GM18526 (cell line): Measurements from ENCODE around the gene SF3B2.

ENCODE experiments used
- POLR2A ChIP-seq: IDR thresholded peaks from 3 replicates; pipeline ENCODE4 v1.6.1; 2011; ENCODE audit not compliant: insufficient read length; ENCODE audit errors: extremely low read depth

SF3B2 gene, protein sequence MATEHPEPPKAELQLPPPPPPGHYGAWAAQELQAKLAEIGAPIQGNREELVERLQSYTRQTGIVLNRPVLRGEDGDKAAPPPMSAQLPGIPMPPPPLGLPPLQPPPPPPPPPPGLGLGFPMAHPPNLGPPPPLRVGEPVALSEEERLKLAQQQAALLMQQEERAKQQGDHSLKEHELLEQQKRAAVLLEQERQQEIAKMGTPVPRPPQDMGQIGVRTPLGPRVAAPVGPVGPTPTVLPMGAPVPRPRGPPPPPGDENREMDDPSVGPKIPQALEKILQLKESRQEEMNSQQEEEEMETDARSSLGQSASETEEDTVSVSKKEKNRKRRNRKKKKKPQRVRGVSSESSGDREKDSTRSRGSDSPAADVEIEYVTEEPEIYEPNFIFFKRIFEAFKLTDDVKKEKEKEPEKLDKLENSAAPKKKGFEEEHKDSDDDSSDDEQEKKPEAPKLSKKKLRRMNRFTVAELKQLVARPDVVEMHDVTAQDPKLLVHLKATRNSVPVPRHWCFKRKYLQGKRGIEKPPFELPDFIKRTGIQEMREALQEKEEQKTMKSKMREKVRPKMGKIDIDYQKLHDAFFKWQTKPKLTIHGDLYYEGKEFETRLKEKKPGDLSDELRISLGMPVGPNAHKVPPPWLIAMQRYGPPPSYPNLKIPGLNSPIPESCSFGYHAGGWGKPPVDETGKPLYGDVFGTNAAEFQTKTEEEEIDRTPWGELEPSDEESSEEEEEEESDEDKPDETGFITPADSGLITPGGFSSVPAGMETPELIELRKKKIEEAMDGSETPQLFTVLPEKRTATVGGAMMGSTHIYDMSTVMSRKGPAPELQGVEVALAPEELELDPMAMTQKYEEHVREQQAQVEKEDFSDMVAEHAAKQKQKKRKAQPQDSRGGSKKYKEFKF

DNA sequence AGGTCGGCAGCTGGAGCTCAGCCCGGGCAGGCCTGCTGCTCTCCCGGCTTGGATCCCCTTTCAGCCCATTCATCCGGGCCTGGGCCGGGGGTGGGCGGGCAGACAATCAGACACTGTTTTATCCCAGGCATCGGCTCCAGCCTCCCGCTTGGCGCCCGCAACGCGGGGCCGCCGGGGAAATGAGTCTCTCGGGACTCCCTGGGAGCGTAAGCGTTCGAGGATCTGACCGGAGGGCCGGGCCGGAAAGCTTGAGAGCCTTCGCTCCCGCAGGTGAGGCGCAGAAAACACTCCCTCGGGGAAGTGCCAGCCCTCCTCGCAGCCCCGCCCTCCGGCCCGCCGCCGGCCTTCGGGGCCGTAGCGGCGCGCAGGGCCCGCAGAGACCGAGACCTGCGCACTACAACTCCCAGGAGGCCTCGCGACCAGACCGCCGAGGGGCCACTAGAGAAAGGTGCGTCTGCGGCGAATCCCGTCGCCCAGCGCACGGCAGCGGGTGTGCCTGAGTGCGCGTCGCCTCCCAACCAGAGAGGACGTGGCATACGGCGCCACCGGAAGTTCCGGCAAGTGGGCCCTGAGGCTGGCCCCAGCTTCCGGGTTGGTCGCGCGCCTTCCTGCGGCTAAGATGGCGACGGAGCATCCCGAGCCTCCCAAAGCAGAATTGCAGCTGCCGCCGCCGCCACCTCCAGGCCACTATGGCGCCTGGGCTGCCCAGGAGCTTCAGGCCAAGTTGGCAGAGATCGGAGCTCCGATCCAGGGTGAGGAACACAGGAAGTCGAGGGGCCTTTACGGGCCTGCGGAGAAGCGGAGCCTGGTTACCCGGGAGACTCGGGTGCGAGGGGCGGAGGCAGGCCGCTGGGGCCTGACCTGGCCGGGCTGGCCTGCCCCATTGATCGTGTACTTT, at the start of gene SF3B2:
Gene SF3B2, plus strand, starts transcription at position 599 of the 898 bp plus-strand sequence. Its CDS starts 21 bp downstream, at position 620.
- TF ChIP-seq POLR2A, result peak; percentile 64

DNA sequence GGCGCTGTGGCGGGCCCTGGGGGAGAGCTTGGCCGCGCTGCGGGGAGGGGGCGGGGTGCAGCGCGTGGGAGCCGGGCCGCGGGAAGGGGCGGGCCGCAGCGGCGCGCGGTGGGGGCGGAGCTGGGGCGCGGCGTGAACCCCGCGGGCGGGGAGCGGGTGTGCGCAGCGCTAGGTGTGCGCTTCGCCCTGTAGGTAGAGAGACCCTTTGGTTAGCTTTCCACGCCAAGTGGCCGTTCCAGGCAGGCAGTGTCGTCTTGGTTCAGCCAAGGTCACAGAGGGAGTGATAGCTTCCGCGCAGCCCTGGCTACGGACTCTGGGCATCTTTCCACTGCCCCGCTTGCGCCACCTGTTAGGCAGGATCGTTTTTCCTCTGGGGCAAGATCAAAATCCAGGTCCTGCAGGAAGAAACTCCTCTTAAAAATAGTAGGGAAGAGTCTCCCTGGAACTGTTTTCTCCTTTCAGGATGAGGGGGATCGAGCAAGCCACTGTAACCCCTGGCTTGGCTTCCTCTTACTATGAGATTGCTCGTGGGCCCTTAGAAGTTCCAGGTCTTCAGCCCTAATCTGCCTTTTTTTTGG, 49.4 kb upstream of the SF3B2 start:
- no peak for TF ChIP-seq POLR2A

DNA sequence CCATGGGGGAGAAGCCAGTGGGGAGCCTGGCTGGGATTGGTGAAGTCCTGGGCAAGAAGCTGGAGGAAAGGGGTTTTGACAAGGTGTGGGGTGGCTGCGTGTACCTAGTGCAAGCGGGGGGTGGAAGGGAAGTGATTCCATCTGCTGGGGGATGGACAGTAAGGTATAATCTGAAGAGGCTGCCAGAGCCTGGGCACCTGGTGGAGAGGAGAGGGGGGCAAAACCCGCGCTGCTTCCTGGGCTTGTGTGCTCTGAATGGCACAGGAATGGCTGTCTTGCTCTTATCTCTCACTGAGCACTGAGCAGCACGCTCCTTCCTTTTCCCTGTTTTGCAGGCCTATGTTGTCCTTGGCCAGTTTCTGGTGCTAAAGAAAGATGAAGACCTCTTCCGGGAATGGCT, 48.9 kb upstream of the SF3B2 start:
- TF ChIP-seq POLR2A, result no peak

DNA sequence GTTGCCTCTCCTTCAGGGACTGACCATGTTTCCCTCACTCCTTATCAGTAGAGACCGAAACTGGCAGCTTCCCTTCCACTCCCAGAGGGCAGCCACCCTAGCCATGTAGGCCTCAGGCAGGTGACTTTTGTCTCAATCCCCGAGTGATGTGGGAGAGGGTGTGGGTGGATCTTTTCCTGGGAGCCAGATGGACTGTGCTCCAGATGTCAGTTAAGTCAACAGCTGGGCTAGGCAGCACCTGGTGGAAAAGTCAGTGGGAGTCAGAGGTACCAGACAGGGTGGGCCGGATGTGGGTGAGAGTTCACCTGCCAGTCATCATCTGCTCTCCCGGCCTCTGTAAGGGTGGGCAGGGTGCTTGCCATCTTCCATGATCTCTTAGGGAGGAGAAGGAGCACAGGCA, 48.0 kb upstream of the SF3B2 start:
- no peak for TF ChIP-seq POLR2A

DNA sequence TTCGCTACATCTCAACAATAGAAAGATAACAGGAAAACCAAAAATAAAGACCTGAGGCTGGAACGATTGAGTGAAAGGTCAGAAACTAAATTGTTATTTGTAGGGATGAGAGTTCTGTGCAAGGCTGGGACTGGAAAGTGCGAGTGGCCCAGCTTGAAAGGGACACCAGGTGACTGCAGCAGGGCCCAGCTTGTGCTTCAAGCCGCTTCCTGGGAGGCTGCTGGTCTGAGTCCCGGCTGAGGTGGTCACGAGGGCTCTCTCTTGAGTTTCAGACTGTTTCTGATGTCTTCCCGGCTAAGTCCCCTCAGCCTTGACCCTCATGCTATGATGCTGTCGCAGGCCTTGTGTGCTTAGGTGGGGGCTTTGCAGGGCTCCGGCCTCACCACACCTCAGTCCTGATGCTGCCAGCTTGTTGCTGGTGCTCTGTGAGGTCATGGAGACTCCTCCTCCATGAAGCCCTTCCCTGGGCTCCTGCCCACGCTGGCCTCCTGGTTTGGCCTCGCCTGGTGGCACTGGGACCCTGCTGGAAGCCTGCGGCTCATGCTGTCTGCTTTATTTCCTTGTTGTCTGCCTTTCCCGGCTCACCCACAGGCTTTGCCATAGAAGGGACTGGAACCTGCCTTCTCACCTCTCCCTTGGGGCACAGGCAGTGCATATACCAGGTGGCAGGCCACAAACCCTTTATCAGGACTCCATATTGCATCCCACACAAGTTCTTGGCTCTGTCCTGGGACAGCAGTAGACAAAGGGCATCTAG, 45.9 kb upstream of the SF3B2 start:
- no peak for TF ChIP-seq POLR2A

GRCh38 chr11:66006891-66007176, 45.3 kb upstream of the SF3B2 start:
- TF ChIP-seq POLR2A, result no peak

DNA sequence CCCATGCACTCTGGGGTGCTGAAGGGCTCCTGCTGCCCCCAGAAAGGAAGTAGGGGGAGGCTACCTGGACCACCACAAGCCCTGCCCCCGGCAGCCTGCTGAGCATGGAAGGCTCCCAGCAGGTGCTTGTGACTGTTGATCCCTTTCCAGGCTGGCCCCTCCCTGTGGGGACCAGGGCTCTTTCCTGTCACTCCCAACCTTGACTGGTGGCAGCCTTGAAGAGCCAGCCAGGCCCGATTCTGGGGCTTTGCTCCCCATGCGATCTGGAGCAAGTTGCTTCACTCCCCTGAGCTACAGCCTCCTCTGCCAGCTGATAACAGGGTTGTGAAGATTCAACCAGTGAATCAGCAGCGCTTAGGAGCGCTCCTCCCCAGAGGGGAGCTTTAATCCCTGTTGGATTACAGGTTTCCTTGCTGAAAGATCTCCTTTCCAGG, 44.9 kb upstream of the SF3B2 start:
- no peak for TF ChIP-seq POLR2A

DNA sequence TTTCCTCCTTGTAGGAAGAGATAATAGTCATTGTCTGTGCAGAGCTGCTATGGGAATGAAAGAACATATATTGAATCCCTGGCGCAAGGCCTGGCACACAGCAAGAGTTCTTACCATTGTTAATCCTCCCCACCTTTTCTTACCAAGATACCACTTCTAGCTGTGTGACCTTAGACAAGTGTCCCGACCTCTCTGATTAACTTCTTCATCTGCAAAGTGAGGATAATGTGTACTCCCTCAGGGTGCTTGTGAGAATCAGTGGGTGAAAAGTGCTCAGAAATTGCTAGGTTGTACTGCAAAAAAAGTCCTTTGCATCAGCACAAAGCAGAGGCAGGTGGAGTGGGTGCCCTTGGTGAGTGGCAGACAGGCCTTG, 44.1 kb upstream of the SF3B2 start:
- TF ChIP-seq POLR2A, result no peak

DNA sequence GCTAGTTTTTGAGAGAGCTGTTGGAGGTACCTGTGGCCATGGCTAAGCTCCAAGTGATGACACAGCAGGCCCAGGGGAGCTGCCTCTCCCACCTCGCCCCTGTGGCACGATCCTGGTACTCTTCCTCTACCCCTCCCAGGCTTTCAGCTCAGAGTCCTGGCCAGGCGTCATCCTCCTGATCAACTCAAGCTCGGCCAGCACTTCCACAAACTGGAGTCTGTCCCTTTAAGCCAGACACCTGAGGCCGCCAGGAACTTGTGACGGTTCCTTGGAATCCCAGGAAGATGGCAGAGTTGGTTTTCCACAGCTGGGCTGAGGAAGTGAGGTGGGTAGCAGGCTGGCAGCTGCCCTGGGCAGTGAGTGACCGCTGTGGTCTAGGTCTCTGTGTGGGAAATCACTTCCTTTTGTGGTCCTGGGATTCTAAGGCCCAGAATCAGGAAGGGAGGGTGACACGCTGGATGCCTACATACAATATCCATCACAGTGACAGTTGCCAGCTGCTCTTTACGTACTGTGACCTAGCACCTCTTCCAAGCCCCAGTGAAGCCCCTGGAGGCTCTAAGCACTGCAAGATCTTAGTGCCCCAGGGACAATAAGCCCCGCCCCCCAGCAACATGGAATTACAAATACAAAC, 43.6 kb upstream of the SF3B2 start:
- no peak for TF ChIP-seq POLR2A

- TF ChIP-seq POLR2A, result no peak
Measured at GRCh38 chr11:66011239-66011784, 40.9 kb upstream of the SF3B2 start.

DNA sequence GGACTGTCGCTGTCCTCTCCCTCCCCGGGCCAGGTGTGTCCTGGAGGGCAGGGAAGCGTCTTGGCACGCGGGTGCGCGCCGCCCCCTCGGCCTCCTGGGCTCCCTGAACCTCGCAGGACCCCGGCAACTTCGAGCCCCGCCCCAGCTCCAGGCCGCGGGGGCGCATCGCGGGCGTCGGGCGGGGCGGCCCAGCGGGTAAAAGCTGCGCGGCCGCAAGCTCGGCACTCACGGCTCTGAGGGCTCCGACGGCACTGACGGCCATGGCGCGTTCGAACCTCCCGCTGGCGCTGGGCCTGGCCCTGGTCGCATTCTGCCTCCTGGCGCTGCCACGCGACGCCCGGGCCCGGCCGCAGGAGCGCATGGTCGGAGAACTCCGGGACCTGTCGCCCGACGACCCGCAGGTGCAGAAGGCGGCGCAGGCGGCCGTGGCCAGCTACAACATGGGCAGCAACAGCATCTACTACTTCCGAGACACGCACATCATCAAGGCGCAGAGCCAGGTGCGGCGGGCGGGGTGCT, 40.3 kb upstream of the SF3B2 start, which contains the start of gene CST6:
Gene CST6, plus strand, starts transcription at position 224 of the 519 bp plus-strand sequence. Its CDS starts 37 bp downstream, at position 261.
- no peak for TF ChIP-seq POLR2A

DNA sequence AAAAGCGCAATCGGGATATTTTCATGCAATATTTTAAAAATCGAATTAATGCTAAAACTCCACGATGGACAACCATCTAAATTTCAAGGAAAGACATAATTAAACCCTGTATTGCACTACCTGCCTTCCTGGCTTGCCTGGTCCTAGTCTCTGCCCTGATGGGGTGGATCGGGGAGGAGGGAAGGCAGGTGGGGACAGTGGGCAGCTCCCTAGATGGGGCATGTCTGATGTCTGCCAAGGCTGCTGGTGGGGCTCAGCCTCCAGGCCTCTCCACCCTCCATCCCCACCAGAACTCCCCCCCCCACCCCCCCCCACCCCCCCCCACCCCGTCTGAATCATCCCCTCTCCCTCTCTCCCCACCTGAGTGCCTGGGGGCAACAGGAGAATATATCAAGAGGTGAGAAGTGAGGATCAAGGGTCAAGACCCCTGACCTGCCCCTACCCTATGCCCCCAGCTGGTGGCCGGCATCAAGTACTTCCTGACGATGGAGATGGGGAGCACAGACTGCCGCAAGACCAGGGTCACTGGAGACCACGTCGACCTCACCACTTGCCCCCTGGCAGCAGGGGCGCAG, 39.7 kb upstream of the SF3B2 start:
- TF ChIP-seq POLR2A, result no peak
